HG03060 (cell line): ENCODE measurements around the gene FBL.
"Not testable (repeated sequence)": the region's sequence is repeated elsewhere in the genome, so short reads cannot be mapped to it uniquely, and the experiment has no call there.

Experiments used
- ATAC-seq: cut with Tn5 transposase; IDR thresholded peaks from one replicate; pipeline ENCODE4 v1.9.1; 2021; ENCODE audit warnings: low read depth, moderate number of reproducible peaks; ENCODE audit not compliant: unreplicated experiment

FBL gene

DNA sequence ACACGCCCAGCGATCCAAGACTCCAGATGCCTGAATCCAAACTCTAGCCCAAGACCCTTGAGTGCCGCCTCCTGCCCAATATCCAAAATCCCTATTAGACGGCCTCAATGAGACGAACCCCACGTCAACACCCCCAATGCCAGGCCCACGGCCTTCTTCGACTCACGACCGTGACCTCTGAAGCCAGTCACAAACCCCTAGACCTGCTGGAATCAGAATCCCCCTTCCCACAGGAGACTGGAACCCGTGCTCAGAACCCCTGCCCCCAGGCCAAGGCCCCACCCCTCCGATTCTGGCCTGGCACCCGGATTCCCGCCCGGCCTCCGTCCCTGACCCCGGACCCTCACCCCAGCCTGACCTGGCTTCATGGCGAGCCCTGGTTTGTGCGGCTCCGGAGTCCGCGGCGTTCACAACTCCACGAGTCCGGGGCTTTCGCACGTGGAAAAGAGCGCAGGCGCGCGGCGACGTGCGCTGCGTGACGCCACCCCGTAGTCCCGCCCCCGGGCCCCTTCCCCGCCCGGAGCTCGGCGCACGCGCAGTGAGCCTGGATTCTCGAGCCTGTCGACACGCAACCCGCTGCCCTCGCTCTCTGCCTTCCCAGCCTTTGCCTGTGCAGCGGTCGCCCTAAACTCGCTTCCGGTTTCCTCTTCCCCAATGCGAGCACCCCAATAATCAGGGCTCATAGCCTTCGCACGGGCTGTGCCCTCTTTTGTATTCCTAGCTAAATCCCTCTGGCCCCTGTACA lies at the start of gene FBL:
Gene FBL (minus strand): TSS at position 447 of the 745 bp plus-strand sequence. CDS start 79 bp downstream, at position 368.
- ATAC-seq, result peak; percentile 71

DNA sequence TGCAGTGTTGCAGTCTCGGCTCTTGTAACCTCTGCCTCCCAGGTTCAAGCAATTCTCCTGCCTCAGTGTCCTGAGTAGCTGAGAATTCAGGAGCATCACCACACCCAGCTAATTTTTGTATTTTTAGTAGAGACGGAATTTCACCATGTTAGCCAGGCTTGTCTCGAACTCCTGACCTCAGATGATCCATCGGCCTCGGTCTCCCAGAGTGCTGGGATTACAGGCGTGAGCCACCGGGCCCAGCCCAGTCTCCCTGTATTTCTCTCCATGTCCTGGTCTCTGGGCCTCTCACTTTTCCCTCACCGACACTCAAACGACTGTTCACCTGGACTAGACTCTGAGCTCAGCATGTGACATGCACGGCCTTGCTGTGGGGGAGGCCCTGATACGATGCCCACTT lies 48.9 kb upstream of the FBL start:
- ATAC-seq, result not testable (repeated sequence)

DNA sequence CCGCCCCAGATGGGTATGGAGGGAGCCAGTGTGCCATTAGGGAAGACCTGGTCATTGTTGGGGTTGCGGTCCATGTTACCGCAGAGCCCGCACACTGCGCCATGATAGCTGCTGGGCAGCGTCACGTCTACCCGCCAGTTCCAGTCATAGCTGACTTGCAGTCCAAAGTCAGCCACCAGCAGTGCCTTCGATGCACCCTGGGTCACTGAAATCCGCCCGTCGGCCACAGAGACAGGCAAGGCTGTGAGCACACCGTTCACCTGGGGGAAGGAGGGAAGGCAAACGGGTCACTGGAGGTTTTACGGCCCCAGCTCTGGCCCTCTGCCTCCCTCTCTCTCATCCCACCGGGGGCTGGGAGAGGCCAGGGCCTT lies 48.0 kb upstream of the FBL start:
- not testable (repeated sequence) for ATAC-seq

DNA sequence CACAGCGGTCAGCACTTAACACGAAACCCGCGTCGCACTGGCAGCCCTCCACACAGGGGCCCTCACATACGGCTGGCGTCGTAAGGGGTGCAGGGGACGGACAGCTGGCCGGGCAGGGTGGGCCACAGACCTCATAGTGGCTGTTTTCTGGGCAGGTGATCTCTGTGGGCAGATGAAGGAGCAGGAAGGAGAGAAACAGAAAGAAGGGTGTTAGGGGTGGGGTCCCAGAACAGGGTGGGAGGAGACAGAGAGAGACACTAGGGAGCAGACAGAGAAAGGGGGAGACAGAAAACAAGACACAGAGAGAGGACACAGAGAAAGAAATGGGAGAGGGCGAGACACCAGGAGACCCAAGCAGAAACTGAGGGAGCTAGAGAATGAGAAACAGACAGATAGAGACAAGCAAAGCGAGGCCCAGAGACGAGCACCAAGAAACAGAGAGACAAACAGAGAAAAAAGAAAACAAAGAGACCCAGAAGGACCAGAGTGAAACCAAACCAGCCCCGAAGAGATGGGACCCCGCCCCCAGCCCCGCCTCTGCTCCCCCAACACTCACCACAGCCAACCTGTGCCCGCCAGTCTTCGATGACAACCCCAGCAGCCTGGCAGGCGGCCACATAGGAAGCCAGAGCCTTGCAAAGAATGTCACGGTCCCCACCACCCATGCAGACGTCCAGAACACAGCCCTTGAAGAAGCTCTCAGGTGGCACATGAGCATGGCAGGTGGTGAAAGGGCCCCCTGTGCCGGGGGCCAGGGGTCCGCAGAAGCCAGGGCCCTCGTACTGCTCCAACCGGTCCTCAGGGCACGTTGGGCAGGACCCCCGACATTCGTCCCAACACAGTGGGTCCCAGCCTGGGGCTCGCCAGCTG lies 47.4 kb upstream of the FBL start:
- ATAC-seq, result not testable (repeated sequence)

DNA sequence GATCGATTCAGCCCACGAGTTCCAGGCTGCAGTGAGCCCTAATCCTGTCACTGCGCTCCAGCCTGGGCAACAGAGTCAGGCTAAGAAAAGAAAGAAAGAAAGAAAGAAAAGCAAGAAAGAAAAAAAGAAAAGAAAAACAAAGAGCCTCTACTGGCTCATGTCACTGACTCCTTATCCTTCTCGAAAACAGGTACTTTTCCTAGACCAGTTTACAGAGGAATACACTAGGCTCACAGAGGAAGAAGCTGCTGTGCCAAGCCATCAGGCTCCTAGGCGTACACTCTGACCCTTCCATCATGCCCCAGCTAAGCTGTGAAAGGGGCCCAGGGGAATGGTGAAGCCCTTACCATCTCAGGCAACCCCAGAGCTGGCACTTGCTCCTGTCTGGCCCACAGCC lies 46.3 kb upstream of the FBL start:
- not testable (repeated sequence) for ATAC-seq

DNA sequence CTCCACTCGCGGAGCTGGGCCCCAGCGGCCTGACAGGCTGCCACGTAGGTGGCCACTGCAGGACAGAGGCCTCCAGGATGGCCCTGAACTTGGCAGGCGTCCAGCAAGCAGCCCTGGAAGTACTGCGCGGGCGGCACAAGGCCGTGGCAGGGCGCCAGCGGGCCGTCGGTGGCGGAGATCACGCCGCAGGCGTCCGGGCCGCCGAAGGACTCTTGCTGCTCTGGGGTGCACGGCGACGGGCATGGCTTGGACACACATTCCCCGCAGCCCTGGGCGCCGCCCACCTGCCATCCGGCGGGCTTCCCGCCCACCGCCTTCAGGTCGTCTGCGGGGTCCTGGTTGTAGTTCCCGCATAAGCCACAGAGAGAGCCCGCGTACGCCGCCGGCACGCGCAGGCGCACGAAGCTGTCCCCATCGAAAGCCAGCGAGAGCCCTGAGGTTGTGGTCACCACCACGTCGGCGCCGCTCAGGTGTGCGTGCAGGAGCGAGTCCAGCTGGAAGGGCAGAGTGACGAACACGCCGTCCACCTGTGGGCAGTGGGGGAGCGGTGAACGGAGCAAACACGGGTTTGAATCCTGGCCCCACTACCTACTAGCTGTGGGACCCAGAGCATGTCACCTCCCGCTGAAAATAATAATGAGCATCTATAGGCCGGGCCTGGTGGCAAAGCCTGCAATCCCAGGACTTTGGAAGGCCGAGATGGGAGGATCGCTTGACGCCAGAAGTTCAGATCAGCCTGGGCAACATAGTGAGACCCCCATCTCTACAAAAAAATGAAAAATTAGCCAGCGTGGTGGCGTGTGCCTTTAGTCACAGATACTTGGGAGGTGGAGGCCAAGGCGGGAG lies 45.7 kb upstream of the FBL start:
- ATAC-seq, result not testable (repeated sequence)

DNA sequence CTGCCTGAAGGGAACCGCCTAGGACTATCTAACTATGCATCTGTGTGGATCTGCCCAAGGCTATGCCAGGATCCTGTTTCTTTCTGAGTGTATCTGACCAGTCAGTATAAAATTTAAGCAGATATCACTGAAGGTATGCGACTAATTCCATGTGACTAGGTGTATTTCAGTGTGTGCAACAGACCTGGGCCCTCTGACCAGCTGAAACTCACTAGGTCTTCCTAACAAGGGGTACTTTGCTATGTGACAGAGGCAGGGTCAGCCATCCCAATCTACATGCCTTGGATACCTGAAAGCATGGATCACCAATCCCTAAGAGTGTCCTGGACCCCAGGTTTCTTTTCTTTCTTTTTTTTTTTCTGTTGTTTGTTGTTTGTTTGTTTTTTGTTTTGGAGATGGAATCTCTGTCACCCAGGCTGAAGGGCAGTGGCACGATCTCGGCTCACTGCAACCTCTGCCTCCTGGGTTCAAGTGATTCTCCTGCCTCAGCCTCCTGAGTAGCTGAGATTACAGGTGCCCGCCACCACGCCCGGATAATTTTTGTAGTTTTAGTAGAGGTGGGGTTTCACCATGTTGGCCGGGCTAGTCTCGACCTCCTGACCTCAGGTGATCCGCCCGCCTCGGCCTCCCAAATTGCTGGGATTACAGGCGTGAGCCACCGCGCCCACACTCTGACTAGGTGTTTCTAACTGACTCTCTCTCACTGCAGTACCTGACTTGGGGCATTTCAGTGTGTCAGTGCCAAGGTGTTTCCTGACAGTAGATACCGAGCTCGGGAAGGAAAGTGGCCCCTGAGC lies 44.8 kb upstream of the FBL start:
- ATAC-seq, result no peak

DNA sequence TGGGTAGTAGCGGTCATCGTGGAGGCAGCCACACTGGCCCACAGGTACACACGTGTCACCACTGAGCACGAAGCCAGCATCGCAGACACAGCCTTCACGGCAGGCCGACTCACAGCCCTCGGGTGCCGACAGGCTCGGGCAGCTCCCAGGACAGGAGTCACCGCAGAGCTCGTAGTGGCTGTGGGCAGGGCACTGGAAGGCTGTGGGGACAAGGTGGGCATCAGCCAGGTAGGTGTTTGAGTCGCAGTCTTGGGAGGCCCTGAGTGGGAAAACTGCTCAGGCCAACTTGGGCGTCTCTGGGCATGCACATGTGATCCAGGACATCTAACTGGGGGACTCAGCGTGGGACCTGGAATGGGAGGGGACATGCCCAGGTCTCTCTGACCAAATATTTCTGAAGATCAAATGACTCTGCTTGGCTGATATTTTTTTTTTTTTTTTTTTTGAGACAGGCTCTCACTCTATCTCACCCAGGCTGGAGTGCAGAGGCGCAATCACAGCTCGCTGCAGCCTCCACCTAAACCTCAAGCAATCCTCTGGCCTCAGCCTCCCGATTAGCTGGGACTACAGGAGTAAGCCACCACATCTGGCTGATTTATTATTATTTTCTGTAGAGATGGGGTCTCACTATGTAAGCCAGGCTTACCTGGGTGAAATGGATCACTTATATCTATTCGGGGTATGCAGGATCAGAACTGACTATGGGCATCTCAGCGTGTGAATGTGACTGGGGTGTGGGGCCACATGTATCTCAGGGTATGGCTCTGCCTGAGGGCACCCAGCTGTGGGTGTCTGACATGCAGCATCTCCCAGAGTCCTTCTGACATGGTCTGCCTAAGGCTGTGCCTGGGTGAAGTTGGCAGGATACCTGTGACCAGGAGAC lies 43.9 kb upstream of the FBL start:
- ATAC-seq, result not testable (repeated sequence)

DNA sequence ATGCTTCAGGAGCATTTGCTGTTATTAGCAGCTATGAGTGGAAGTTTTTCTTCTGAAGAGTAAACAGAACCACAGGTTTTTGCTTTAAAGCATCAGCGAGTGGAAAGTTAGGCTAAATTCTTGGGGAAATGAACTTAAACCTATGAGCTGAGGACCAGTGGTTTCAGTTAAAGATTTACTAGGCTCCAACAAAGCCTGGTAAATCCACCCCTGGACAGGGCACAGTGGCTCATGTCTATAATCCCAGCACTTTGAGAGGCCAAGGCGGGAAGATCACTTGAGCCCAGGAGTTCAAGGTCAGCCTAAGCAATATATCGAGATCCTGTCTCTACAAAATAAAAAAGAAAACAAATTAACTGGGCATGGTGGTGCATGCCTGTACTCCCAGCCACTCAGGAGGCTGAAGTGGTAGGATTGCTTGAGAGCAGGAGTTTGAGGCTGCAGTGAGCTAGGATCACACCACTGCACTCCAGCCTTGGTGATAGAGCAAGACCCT lies 41.3 kb upstream of the FBL start:
- ATAC-seq, result not testable (repeated sequence)

DNA sequence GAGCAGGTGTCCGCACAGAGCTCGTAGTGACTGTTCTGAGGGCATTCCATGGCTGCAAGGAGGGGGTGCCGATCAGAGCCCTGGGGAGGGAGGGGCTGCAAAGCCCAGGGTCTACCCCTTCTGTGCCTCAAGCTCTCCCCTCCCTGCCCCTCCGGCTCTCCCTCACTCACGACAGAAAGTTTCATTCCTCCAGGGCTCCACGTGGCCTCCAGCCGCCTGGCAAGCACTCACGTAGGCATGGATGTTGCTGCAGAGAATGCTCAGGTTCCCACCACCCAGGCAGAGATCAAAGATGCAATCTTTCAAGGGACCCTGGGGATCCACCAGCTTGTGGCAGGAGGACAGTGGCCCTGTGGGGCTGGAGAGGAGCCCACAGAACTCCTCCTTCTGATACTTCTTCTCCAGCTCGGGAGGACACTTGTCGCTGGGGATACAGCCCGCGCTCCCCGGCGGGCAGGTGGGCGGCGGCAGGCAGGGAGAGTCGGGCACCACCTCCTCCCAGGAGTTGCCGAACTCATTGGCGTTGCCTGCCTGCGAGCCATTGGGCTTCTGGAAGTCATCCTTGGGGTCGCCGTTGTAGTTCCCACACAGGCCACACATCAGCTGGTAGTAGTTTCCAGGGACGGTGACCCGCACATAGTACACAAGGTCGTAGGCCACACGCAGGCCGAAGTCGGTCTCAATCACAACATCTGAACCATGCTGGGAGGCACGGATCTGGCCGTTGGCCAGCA lies 39.8 kb upstream of the FBL start:
- not testable (repeated sequence) for ATAC-seq

DNA sequence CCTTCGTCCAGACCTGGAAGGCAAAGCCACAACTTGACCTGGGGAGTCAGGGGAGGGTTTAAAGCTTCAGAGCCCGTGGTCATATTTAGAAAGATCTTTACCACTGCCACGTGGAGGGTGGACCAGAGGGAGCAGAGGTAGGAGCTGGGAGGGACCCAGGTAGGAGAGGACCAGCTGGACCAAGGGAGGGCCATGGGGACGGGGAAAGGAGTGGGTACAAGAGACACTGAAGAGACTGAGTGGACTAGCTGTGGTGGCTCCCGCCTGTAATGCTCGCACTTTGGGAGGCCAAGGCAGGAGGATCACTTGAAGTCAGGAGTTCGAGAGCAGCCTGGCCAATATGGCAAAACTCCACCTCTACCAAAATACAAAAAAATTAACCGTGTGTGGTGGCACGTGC lies 38.5 kb upstream of the FBL start:
- not testable (repeated sequence) for ATAC-seq

DNA sequence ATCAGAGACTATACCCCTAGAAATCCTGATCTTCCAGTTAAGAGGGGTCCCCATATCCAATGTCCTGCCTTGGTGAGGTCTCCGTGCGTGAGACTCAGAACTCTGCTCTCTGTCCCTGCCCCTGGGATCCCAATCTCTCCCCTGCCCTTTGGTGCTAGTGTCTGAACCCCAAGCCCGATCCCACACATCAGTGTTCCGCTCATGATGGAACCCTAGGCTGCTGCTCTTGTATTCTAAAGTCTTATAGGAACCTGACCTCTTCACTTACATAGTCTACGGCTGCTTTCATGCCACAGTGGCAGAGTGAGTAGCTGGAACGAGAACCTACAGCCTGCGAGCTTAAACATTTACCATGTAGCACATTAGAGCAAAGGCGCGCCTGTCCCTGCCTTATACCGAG lies 36.5 kb upstream of the FBL start:
- not testable (repeated sequence) for ATAC-seq

DNA sequence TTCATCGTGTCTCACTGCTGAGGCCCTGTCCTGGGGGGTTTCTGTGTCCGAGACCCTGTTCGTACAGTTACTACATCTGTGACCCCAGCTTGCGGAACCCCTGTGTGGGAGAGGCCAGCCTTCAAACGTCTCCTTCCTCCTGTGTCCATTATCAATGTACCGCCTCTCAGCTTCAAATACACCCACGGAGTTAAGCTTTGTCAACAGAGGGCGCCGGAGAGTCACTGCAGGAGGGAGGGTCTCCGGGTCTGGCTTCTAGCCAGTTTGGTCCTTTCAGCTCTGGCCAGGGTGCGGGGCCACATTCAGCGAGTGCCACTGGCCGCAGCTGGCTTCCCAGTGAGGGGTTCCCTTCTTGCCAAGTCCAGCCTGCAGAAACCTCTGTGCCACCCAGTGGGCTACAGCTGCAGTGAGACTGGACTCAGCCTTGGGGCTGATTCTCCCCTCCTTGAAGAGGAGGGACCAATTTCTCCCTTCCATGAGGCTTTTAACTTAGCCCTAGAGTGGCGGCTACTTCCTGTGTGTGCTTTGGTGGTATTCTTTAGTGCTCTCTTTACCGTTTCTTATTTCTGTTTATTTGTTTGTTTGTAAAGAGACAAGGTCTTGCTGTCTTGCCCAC lies 35.4 kb upstream of the FBL start:
- ATAC-seq, result not testable (repeated sequence)

DNA sequence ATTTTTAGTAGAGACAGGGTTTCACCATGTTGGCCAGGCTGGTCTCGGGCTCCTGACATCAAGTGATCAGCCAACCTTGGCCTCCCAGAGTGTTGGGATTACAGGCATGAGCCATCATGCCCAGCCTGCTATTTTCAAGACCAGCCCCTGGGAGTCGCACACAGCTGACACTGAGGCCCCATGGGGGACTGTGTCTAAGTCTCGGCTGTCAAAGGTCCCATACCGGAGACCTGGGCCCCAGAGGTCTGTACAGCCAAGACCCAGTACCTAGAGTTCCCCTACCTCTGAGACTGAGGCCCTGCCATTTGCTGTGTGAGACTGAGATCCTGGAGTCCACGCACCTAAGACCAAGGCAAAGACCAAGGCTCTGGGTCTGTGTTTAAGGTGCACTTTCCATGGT lies 34.1 kb upstream of the FBL start:
- not testable (repeated sequence) for ATAC-seq

DNA sequence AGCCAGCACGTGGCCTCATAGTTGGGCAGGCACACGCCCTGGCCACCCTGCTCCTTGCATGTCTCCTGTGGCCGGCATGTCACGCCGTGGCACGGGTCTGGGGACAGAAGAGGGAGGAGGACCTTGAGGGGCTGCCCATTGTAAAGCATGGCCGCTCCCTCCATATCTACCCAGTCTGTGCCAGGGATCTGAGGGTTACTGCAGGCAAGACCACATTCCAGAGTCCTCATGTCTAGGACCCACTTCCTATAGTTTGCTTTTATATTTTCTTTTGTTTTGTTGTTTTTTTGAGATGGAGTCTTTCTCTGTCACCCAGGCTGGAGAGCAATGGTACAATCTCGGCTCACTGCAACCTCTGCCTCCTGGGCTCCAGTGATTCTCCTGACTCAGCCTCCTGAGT lies 33.6 kb upstream of the FBL start:
- not testable (repeated sequence) for ATAC-seq

DNA sequence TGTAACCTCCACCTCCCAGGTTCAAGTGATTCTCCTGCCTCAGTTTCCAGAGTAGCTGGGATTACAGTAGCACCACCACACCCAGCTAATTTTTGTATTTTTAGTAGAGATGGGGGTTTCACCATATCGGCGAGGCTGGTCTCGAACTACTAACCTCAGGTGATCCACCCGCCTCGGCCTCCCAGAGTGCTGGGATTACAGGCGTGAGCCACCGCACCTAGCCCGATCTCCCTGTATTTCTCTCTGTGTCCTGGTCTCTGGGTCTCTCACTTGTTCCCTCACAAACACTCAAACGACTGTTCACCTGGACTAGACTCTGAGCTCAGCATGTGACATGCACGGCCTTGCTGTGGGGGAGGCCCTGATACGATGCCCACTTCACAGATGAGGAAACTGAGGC lies 32.7 kb upstream of the FBL start:
- ATAC-seq, result not testable (repeated sequence)

DNA sequence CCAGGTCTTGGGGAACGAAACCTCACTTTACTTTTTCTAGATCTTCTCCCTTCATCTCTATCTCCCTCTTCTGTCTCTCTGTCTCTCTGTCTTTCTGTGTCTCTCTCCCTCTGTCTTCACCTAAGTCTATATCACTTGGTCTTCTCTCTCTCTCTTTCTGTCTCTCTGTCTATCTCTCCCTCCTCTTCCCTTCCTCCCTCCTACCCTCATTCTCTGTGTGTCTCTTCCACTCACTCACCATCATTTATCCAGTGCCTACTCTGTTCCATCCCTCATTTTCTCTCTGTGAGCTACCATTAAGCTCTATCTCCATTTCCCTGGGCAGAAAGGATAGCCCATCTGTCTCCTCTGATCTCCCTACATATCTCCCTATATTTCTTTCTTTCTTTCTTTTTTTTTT lies 32.2 kb upstream of the FBL start:
- no peak for ATAC-seq

DNA sequence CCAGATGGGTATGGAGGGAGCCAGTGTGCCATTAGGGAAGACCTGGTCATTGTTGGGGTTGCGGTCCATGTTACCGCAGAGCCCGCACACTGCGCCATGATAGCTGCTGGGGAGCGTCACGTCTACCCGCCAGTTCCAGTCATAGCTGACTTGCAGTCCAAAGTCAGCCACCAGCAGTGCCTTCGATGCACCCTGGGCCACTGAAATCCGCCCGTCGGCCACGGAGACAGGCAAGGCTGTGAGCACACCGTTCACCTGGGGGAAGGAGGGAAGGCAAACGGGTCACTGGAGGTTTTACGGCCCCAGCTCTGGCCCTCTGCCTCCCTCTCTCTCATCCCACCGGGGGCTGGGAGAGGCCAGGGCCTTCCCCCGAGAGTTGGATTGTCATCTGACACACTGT lies 31.8 kb upstream of the FBL start:
- ATAC-seq, result not testable (repeated sequence)
